Measurements from ENCODE around the gene KCNJ14.
"Not testable (repeated sequence)": the region's sequence is repeated elsewhere in the genome, so short reads cannot be mapped to it uniquely, and the experiment has no call there.

KCNJ14 gene

DNA sequence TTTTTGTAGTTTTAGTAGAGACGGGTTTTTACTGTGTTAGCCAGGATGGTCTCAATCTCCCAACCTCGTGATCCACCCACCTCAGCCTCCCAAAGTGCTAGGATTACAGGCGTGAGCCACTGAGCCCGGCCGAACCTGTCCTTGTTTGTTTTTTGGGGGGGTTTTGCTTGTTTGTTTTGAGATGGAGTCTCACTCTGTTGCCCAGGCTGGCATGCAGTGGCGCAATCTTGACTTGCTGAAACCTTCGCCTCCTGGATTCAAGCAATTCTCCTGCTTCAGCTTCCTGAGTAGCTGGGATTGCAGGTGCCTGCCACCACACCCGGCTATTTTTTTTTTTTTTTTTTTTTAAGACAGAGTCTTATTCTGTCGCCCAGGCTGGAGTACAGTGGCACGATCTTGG is 31.3 kb downstream of the KCNJ14 start:
- DNase-seq (ENCODE audit: low read depth in 2 of 2, low spot score in 1 of 2), result not testable (repeated sequence)

DNA sequence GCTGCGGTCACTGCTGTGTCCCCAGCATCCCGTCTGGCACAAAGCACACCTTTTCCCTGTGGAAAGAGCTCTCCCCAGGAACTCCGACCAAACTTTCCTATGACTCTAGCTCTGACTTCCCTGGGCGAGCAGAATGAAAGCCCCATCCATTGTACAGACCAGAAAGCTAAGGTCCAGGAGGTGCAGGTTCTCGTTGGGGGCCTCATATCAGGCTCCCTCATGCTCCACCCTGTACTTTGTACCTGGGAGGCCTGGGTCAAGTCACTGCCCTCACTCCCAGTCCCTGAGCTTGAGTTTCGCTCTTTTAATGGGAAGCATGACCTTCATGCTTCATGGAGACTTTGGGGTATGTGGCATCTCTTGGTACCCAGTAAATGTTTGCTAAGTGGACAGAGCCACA is 32.2 kb downstream of the KCNJ14 start:
- no peak for DNase-seq (ENCODE audit: low read depth in 2 of 2, low spot score in 1 of 2)

DNA sequence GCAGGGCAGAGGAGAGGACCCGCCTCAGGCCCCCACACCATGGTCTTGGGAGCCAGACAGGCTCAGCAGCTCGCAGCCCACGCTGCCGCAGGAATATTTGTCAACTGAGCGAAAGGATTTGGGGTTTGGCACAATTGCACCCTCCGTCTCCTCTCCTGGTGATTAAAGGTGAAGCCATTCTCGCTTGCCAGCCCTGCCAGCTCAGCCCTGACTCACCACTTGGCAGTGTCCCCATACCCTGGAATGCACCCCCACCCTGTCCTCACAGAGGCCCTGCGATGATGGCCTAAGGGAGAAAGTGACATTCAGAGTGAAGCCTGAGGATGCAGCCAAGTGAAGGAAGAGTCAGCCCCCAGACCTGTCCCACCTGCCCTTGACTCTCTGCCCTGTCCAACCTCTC is 32.6 kb downstream of the KCNJ14 start:
- DNase-seq (ENCODE audit: low read depth in 2 of 2, low spot score in 1 of 2), result no peak

DNA sequence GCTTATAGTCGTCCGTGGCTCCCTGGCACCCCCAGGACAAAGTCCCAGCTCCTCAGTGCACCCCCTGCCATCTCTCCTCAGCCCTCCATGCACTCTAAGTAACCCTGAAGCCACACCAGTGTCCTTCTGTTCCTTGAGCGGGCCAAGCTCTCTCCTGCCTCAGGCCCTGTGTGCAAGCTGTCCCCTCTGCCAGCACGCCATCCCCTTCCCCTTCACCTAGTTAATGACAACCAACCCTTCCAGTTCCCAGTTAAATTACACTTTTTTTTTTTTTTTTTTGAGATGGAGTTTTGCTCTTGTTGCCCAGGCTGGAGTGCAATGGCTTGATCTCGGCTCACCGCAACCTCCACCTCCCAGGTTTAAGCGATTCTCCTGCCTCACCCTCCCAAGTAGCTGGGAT is 33.1 kb downstream of the KCNJ14 start:
- not testable (repeated sequence) for DNase-seq (ENCODE audit: low read depth in 2 of 2, low spot score in 1 of 2)

DNA sequence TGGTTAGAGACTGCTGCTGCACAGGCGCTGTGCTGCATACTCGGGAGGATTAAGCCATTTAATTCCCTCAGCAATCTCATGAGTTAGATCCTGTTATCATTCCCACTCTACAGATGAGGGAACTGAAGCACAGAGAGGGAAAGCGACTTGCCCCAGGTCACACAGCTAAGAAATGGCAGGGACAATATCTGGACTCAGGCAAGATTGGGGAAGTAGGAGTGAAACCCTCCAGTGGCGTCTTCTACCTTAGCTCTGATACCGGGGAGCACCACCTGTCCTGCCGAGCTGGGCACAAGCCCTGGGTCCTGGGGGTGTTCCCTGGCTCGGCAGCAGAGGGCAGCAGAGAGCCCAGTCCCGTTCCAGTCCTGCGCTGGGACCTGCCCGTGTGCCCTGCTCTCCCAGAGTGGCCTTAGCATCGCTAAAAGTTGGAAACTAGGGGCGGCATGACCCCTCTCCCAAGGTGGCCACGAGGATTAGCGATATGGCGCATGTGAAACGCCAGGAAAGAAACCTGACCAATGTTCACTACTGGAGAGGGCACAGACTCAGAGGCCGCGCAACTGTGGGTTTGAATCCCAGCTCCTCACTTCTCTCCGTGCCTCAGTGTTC is 34.3 kb downstream of the KCNJ14 start:
- peak; percentile 46 to 69 for DNase-seq (ENCODE audit: low read depth in 2 of 2, low spot score in 1 of 2)

DNA sequence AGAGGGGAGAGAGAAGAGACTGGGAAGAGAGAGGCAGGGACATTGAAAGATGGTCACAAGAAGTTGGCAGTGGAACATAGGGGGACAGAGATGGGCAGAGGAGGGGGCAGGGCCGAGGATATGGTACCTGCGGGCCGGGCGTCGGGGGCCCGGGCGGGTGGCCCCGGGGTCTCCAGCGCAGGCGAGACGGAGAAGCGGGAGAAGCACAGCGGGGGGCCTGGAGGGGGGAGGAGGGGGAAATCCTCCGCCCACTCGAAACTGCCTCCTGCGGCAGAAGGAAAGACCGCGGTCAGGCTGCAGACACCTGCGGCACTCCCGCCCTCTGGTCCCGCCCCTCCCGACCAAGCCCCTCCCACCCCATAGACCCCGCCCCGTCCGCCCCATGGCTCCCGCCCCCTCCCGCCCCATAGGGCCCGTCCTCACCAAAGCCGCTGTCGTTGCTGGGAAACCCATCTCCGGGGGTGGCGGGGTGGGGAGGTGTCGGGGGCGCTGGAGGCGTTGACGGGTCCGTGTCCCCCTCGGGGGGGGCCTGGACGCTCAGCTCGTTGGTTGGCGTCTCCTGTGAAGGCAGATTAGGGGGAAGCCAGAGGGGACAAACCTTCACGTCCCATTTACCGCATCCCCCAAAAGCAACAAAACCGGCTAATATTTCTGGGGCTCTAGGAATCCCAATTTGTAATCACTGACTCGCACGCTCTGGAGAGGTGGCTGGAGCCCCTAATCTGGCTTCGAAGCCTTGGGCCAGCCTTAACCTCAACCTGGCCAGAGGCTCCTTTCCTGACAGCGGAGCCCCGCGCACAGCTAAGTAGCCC is 35.8 kb downstream of the KCNJ14 start:
- DNase-seq (ENCODE audit: low read depth in 2 of 2, low spot score in 1 of 2), result peak in 1 of 2 donors; percentile 52

DNA sequence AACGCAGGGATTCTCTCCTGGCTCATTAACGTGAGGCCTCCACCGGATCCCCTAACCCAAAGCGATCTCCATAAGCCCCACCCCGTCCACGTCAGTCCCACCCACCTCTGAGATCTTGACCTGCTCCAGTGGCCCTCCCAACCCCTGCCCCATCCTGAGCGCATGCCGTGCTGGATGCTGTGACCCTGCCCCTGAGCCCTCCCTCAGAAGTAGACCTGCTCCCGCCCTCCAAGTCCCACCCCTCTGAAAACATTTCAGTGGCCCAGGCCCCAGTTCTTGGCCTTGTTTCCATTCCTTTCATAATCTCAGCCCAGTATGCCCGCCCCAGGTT is 36.4 kb downstream of the KCNJ14 start:
- DNase-seq (ENCODE audit: low read depth in 2 of 2, low spot score in 1 of 2), result no peak

DNA sequence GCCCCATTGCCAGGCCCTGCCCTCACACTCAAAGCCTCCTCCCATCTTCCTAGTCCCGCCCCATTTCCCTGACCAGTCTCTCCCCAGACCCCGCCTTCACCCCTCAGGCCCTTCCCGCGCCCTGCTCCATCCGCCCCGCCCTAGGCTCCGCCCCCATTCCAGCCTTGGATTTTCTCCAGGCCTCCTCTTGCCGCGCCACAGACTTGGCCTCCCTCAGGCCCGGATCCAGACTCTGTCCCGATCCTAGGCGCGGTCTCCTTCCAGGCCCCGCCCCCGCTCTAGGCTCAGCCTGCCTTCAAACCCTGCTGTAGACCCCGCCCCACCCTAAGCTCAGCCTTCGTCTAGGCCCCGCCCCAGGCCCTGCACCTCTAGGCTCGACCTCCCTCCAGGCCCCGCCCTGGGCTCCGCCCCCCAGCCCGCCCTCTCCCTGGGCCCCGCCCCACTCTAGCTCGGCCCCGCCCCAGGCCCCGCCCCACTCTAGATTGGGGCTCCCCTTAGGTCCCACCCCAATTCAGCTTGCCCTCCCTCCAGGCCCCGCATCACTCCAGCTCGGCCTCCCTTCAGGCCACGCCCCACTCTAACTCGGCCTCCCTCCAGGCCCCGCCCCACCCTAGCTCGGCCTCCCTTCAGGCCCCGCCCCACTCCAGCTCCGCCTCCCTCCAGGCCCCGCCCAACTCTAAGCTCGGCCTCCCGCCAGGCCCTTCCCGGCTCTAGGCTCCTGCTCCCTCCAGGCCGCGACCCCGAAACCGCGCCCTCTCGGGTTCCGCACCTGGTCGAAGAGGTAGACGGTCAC is 37.7 kb downstream of the KCNJ14 start:
- peak; percentile 49 to 55 for DNase-seq (ENCODE audit: low read depth in 2 of 2, low spot score in 1 of 2)

DNA sequence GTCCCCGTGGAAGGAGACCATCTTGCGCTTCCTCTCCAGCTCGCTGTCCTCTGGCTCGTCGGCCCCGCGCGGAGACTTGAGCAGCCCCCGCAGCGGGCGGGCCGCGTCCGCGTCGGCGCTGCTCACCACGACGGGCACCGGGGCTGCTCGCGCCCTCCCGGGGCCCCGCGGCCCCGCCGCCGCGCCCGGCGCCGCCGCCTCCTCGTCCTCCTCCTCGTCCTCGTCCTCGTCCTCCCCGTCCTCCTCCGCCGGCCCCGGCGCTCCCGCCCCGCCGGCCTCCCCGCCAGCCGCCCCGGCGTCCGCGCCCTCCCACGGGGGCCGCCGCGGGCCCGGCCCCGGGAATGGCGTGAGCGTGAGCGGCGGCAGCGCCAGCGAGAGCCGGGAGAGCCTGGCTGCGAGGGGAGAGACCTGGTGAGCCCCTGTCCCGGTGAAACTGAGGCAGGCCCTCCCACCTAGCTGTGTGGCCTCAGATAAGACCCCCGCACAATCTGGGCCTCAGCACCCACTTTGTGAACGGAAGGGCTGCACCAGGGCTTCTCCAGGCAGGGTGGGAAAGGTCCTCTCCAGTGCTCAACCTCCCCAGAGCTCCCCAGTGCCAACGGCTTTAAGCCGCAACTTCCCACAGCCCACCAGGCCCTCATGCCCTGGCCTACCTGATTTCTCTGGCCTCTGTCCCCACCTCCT is 38.5 kb downstream of the KCNJ14 start:
- no peak for DNase-seq (ENCODE audit: low read depth in 2 of 2, low spot score in 1 of 2)

DNA sequence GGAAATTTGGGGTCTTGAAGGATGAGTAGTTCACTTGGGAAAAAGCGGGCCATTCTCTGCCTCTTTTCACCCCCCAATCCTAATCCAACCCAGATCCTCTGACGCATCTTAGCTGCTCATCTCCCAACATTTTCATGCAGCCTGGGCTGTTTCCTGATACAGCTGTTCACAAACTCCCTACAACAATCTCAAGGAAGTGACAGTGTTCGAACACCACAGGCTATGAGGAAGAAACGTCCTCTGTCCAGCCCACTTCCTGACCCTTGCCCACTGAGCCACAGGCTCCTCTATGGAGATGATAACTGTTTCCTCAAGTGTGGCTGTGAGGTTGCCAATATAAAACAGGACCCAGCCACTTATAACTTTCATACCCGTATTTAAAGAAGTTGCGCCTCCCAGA is 40.0 kb downstream of the KCNJ14 start:
- no peak for DNase-seq (ENCODE audit: low read depth in 2 of 2, low spot score in 1 of 2)

DNA sequence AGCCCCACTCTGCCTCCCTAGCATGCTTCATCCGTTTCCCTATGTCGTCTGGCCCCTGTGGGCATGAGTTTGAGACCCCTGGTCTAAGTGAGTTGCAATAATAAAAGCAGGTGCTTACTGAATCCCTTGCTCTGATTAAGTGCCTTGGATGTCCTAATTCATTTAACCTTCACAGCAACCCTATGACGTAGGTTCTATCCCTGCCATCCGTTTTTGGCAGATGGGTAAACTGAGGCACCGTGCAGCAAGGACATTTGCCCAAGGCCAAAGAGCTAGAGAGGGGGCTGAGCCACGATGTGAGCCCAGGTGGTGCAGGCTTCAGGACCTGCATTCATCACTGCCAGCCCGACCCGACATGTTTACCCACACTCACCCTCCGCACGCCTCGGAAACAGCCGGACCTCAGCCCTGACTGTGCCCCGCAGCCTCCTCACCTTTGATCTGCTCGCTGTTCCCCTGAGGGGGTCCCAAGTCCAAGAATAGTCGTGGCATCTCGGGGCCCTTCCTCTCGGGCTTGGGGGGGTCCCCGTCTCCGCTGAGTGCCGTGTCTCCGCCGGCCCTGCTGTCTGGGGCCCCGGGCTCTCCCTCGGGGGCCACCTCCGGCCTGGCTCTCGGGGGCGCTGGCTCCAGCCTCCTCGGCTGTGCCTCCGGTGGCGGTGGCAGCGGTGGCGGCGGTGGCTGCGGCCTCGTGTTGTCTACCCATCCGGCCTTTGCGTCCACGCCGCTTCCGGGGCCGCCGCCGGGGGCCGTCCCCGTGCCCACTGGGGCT is 41.8 kb downstream of the KCNJ14 start:
- DNase-seq (ENCODE audit: low read depth in 2 of 2, low spot score in 1 of 2), result no peak

DNA sequence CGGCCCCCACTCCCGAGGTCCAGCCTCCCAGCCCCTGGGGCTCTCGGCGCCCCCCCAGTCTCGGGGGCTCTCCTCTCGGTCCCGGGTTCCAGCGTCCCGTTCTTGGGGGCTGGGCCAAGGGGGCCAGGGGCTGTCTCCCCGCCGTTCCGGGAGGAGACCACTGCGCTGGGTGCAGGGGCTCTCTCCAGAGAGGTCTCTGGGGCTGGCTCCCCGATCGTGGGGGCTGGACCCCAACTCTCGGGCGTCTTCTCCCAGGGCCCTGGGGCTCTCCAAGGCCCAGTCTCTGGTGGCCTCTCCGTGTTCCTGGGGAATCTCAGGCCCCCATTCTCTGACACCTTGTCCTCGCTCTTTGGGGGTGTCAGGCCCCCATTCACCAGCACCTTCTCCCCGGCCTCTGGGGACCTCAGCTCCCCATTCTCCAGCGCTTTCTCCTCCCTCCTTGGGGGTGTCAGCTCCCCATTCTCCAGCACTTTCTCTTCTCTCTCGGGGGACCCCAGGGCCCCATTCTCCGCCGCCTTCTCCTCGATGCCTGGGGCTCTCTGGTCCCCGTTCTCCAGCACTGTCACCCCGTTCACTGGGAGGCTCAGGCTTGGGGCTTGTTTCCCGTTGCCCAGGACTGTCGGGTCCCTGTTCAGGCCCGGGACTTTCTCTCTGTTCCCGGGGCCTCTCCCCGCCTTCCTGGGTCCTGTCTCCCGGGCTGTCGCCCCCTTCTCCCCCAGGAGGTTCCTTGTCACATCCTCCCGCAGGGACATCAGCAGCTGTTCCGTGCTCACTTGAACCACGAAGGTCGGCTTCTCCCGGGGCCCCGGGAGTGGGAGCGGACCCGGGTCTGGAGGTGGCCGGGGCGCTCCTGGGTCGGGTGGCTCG is 42.6 kb downstream of the KCNJ14 start:
- DNase-seq (ENCODE audit: low read depth in 2 of 2, low spot score in 1 of 2), result no peak

DNA sequence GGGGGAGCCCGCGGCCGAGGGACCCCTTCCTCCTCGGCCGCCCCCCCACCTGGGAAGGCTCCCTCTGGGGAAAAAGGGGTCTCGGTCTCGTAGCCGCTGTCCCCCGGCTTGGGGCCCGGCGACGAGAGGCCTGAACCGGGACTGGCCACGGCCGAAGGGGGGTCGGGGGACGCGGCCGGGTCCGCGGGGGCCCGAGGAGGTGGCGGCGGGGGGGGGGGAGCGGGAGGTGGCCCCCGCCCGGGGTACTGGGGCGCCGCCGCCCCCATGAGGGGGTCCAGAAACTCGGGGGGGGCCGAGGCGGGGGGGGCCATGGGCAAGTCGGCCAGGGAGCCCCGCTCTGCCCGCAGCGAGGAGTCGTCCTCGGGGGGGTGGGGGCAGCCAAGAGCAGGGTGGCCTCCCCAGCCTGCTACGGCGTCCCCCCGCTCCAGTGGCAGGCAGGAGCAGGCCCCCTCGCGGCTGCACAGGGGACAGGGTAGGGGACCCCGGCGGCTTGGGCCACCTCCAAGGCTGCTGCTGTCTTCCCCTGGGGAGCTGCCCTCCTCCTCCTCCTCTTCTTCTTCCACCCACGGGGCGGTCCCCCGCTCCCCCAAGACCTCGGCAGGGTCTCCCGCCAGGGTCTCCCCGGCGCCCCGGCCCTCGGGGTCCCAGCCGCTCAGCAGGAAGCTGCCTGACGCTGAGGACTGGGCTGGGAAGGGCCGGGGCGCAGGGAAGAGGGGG is 43.4 kb downstream of the KCNJ14 start:
- DNase-seq (ENCODE audit: low read depth in 2 of 2, low spot score in 1 of 2), result no peak

DNA sequence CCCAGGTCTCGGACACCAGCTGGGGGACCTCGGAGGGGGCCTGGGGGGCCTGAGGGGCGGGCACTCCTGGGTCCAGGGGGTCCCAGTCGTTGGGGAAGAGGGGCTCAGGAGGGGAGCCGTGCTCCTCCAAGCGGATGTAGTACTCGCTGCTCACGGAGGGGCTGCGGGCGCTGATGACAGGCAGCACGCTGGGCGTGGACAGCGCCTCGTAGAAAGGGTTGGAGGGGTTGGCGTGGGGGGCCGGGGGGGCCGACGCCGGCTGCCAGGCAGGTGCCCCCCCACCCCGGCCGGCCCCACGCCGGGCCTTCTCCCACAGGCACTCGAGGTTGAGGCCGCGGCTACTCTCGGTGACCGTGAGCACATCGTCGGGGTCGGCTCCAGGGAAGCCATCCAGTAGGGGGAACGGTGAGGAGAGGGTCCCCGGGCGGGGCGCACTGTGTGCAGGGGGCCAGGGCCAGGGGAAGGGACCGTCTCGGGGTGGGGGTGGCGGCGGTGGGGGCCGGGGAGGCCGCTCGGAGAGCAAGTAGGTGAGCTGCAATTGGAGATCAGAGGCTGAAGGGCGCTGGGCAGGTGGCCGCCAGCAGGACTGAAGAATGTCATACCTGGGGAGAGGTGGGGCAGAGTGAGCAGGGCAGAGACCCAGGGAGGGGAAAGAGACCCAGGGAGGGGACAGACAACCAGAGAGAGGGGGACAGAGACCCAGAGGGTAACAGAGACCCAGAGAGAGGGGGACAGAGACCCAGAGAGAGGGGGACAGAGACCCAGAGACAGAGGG is 44.1 kb downstream of the KCNJ14 start:
- DNase-seq (ENCODE audit: low read depth in 2 of 2, low spot score in 1 of 2), result no peak

DNA sequence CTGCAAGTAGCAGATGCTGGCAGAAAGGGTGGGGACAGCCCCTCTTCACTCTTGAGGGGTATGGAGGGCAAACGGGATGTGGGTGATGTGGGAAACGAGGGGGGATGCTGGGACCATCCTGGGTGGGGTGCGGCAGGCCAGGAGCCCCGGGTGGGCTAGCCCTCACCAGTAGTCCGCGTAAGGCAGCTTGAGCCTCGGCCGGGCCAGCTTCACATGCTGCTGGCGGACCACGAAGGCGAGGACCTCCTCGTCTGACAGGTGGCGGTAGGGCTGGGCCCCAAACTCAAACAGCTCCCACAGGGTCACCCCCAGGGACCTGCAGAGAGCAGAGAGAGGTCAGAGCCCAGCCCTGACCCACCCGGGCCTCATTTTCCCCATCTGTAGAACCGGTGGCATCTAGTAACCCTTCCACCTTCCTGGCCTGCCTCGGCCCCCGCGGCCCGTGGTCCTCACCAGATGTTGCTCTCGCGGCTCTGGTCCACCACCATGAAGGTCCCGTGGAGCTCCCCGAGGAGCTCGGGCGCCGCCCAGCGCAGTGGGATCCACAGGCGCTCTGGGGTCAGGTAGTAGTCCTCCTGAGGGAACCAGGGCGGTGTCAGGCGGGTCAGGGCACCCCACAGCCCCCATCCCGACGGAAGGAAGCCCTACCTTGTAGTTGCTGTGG is 45.6 kb downstream of the KCNJ14 start:
- DNase-seq (ENCODE audit: low read depth in 2 of 2, low spot score in 1 of 2), result no peak

DNA sequence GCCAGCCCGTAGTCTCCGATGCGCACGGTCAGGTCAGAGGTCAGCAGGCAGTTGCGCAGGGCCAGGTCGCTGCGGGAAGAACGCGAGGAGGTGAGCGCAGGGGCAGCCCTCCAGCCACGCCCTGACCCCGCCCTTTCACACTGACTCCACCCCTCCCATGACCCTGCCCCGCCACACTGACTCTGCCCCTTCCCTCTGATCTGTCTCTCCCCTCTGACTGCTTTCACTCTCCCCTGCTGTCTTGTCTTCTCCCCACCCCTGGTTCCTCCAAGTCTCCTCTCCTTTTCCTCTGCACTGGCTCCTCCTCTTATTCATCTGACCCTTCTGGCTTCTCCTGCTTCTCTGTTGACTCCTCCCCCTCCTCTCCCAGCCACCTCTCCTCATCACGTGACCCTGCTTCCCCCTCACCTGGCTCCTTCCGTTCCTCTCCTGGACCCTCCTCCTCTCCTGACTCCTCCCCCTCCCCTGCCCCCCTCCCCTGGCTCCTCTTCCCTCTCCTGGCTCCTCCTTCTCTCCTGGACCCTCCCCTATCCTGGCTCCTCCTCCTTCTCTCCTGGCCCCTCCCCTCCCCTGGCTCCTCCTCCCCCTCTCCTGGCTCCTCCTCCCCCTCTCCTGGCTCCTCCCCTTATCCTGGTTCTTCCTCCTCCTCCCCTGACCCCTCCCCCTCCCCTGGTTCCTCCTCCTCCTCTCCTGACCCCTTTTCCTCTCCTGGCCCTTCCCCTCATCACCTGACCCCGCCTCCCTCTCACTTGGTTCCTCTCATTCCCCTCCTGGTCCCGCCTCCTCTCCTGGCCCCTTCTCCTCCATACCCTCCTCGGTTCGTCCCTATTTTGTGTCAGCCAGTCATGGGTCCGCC is 46.3 kb downstream of the KCNJ14 start:
- DNase-seq (ENCODE audit: low read depth in 2 of 2, low spot score in 1 of 2), result no peak

Measured in stimulated activated CD8-positive, alpha-beta memory T cell treated with anti-CD3 and anti-CD28 coated beads, Interleukin-4, amount 100 ng/mL, for 4 hours (primary cell).